HG03039 (cell line): ENCODE measurements around the gene FAM131B.
"Not testable (repeated sequence)": the region's sequence is repeated elsewhere in the genome, so short reads cannot be mapped to it uniquely, and the experiment has no call there.

Experiments
- ATAC-seq: cut with Tn5 transposase; IDR thresholded peaks from one replicate; pipeline ENCODE4 v1.9.1; 2021; ENCODE audit warnings: mild to moderate bottlenecking, moderate library complexity; ENCODE audit not compliant: unreplicated experiment

Gene FAM131B

GRCh38 chr7:143395187-143396149, 33.0 kb upstream of the FAM131B start:
- ATAC-seq = no peak

GRCh38 chr7:143394777-143395176, 32.3 kb upstream of the FAM131B start:
- no peak for ATAC-seq

- no peak for ATAC-seq
These were observed 31.6 kb upstream of the FAM131B start for GRCh38 chr7:143394068-143394467.

- no peak for ATAC-seq
These were observed 30.9 kb upstream of the FAM131B start for GRCh38 chr7:143393267-143394041.

- no peak for ATAC-seq
These were observed 30.4 kb upstream of the FAM131B start for GRCh38 chr7:143392875-143393266.

- ATAC-seq = not testable (repeated sequence)
These were observed 29.9 kb upstream of the FAM131B start for GRCh38 chr7:143392427-143392826.

- ATAC-seq = no peak
These were observed 29.2 kb upstream of the FAM131B start for GRCh38 chr7:143391462-143392404.

GRCh38 chr7:143390773-143391317, 28.3 kb upstream of the FAM131B start:
- ATAC-seq = no peak

- no peak for ATAC-seq
These were observed 27.7 kb upstream of the FAM131B start for GRCh38 chr7:143390104-143390772.

- ATAC-seq = no peak
These were observed 27.0 kb upstream of the FAM131B start for GRCh38 chr7:143389316-143390103.

- no peak for ATAC-seq
These were observed 26.1 kb upstream of the FAM131B start for GRCh38 chr7:143388491-143389101.

GRCh38 chr7:143388051-143388450, 25.5 kb upstream of the FAM131B start:
- no peak for ATAC-seq

GRCh38 chr7:143387156-143387975, 24.9 kb upstream of the FAM131B start:
- no peak for ATAC-seq

- ATAC-seq = no peak
These were observed 23.6 kb upstream of the FAM131B start for GRCh38 chr7:143385891-143386781.

- ATAC-seq = no peak
These were observed 22.4 kb upstream of the FAM131B start for GRCh38 chr7:143384661-143385631.

- ATAC-seq = no peak
These were observed 21.6 kb upstream of the FAM131B start for GRCh38 chr7:143384148-143384547.
